Pericardium fibroblast (primary cell): ENCODE results near the gene PSMD10. TPM values are rescaled to one million over a fixed set of nuclear protein-coding genes. Genes with fewer than 3 reads are reported as not detected.

Source experiments
- total RNA-seq: library from RNA; depleted of rRNA; stranded (reverse); fragments of >200 nt; gene quantifications from 2 replicates; pipeline ENCODE4 v1.2.3, GENCODE V29; 2015

Gene PSMD10
- total RNA-seq, result 42.8 and 50.9 TPM in 2 replicates

DNA sequence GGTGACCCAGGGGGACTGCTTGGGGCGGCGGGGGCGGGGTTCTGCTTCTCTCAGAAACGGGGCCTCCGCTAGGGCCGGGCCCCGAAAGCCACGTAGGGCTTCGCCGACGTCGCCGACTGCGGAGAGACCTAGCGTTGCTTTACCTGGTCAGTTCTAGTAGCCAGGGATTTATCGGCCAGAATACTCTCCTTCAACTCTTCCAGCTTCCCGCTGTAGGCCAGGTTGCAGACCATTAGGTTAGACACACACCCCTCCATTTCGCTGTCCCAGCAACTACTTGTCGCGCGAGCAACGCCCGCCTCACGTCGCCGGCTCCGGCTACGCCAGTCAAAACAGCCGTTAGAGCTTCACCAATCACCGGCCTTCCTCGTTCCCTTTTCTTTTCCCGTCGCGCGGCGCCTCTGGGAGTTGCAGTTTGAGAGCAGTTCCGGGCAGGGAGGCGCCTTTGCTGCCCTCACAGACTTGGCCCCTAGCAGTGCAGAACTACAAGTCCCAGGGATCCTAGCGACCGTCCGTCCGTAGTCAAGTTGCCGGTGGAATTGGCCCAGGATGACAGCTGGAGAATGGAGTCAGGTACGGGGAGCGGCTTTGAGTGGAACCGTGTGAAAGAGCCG is at the start of gene PSMD10, which contains the start of gene ATG4A:
PSMD10 (minus strand) TSS at position 279 of the 614 bp plus-strand sequence; CDS start at position 257, 22 bp downstream.
ATG4A (plus strand) TSS at position 515 of the 614 bp plus-strand sequence; CDS start at position 564, 49 bp downstream.

GRCh38 chrX:108044554-108045256 is 46.6 kb downstream of the PSMD10 start, which contains the start of gene VSIG1:
Gene VSIG1, plus strand, starts transcription at chrX:108045065. Its CDS starts 66 bp downstream, at chrX:108045131.

Other genes with a start within 250 kb of the PSMD10 start
- not detected in 2 replicates for gene TEX13B, start 109.2 kb downstream of the PSMD10 start, total RNA-seq
- 0.43 TPM in 1 of 2 replicates, not detected in the other for gene VSIG1, start 46.5 kb downstream of the PSMD10 start, total RNA-seq
- 5.5 and 7.1 TPM in 2 replicates for gene ATG4A, start 236 bp upstream of the PSMD10 start, total RNA-seq